GM18867 (cell line): ENCODE results near the gene THTPA.
"Not testable (repeated sequence)": the region's sequence is repeated elsewhere in the genome, so short reads cannot be mapped to it uniquely, and the experiment has no call there.

Experiments
- ATAC-seq: cut with Tn5 transposase; IDR thresholded peaks from one replicate; pipeline ENCODE4 v1.9.1; 2021; ENCODE audit warnings: mild to moderate bottlenecking, moderate library complexity; ENCODE audit not compliant: unreplicated experiment

THTPA gene

DNA sequence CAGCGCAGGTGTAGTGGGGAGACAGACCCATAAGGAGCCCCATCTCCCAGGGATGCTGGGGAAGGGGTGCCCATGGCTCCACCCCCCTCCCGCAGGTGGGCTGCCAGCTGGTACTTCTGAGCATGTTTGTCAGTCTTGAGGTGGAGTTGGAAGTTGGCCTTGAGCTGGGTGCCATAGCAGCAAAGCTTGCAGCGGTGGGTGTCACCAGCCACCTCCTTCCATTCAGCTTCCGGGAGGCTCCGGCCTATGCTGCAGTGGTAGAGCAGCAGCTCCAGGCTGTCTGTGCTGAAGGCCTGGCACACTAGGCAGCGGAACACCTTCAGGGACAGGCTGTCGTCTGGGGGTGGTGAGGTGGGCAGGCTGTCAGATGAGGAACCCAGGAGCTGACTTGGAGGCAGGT lies 23.4 kb upstream of the THTPA start:
- ATAC-seq, result no peak

DNA sequence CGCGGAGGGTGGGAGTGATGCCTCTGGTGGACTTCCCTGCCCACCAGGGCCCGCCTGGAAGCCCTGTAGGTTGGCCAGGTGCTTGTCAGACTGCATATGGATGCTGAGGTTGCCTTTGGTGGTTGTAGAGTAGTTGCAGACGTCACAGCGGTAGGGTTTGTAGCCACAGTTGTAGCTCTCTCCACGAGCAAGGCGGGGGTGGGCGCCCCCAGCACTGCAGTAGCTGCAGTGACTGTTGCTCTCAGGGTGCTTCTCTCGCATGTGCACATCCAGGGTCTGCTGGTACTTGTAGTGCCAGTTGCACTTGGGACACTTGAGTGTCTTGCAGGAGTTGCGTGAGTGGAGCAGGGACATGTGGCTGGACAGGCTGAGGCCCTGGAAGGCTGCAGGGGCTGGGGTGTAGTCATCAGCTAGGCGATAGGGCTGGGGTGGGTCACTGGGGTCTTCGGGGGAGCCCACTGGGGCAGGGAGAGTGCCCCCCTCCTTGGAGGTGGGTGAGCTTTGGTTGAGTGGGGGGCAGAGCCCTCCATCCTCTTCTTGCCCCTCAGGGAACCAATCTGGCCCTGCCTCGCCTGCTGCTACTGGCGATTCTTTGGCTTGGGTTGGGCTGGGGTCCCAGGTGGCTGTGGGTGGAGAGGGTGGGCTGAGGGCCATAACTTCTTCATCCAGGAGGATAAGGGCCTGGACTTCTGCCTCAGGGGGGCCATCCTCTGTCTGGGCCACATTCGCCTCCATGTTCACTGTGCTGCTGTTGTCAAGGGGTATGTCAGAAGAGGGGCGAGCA lies 22.2 kb upstream of the THTPA start:
- ATAC-seq, result no peak

DNA sequence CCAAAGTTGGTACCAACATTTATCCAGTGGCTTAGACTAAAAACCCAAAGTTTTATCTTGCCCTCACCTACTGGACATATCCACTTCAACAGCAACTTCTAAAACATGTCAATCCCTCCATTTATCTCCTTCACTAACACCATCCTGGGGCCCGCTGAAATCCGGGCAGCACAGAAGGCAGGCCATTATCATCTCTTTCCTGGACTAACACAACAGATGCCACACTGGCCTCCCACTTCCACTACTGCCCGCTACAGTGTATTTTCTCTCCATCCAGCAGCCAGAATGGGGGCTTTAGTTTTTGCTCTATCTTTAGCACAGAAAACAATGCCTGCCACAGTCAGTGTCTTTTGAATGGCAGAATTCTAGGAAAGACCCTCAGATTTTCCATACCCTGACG lies 20.1 kb upstream of the THTPA start:
- no peak for ATAC-seq

DNA sequence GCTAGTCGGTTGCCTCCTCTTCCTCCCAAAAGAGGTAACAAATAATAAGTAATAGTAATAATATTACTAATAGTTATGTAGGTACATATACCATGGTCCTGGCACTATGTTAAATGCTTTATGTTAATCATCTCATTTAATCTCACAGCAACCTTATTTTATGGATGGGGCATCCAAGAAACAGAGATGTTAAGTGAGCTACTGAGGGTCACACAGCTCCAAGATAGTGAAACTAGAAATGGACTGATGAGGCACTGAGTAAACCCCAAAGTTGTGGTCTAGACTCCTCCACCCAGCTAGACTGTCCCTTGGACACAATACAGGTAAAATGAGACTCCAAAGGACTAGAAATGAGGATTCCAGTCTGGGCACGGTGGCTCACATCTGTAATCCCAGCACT lies 19.6 kb upstream of the THTPA start:
- no peak for ATAC-seq

DNA sequence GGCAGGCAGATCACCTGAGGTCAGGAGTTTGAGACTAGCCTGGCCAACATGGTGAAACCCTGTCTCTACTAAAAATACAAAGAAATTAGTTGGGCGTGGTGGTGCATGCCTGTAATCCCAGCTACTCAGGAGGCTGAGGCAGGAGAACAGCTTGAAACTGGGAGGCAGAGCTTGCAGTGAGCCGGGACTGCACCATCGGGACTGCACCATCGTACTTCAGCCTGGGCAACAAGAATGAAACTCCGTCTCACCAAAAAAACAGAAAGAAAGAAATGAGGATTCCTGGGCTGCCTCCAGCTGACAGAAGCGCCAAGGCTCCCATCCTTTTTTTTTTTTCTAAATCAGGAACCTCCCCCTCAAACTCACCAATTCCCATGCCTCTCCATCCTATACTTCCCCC lies 19.2 kb upstream of the THTPA start:
- ATAC-seq, result not testable (repeated sequence)

DNA sequence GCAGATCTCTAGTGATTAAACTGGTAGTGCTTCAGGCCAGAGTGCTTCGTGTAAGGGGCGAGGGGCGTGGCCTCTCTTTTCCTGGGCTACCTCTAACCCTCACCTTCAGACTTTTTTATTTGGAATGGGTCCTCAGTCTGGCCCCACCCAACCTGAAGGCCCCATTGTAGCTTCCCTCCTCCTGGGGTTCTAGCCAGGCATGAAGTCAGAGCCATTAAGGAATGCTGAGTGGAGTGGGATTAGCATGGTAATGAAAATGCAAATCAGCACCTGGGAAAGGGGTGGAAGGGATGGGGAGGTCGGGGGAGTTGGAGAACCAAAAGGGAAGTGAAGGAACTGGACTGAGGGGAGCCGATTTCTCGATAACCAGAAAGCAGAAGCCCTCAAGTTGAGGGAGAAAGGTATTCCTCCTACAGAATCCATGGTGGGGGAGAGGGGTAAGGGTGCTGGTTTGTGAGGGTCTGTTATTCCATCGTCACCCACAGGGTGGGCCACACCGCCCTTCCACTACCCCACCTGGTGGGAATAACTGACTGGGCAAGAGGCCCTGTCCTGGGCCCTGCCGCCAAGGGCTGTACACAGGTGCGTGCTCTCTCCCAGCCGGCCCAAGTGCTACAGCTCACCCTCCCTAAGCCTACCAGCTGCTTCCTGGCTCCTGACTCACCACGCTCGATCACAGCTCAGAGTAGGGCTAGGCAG lies 18.6 kb upstream of the THTPA start:
- ATAC-seq, result no peak

DNA sequence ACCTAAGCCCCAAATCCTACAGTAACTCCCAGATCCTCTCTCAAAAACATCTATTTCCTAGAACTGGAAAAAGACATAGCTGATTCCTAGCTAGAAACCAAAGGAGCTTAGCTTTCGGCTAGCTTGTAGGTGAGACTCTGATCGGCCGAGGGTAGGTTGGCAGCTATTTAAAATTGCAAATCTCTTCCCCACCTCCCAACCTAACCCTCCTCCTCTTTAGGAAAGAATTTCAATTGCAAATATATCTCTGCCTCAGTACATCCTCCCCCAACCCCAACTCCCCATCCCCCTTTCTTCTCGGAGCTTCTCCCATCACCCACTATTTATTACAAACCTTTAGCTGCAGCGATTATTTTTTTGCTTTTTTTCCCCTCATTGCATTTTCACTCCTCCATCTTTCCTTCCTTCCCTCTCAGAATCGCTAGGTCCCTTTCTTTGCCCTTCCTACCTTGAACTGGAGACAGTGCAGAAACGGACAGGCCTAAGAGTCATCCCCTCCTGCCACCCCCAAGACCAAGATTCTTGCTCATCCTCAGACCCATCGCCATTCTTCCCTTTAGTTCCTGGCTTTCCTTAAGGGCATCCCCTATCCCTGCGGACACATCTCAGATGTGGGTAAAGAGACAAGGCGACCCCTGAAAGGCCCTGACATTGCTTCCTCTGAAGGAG lies 17.9 kb upstream of the THTPA start:
- no peak for ATAC-seq

DNA sequence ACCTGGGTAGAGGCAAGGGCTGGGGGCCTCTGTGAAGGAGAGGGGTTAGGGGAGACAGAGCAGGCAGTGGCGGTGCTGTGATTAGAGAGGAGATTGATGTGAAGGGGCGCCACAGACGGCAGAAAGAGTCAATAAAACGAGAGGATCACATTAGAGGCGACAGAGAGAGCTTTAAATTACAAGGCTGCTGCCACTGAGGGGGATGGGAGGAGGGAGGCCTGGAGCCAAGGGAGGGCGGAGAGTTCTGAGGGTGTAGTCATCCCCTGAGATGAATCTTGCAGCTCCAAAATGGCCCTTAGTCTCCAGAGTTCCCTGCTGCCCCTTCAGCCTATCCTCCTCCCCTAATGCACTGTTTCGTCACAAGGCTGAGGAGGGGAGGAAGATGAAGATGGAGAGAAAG lies 17.3 kb upstream of the THTPA start:
- no peak for ATAC-seq

DNA sequence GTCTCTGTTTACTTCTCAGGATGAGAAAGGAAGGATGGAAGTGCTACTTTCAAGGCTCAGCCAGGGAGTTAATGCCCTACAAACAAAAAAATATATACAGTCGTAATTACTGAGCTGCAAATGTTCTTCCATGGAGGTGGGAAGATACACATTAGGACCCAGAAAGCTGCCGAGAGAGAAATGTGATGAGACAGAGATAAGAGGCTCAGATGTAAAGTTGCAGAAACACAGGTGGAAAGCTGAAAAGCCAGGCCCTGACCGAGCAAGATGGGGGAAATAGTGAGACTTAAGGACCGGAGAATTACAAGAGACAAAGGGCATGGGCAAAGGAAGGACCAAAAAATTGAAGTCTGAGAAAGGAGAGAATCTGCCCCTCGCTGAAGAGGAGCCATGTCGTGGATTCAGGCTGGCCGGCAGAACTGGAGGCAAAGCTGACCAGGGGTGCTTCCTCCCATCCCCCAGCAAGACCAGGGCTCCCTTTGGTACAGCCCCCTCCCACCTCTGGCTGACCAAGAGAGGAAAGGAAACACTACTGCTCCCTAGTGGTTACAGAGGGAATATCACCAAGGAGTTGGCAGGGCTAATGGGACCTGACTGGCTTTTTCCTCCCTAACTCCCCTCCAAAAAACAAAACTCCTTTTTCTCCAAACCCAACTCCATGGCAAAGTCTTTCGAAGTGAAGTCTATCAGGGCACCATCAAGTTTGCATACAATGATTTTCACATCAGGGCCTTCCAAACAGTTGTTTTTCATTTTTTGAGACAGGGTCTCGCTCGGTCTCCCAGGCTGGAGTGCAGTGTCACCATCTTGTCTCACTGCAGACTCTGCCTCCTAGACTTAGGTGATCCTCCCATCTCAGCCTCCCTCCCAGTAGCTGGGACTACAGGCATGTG lies 16.6 kb upstream of the THTPA start:
- ATAC-seq, result peak; percentile 44

DNA sequence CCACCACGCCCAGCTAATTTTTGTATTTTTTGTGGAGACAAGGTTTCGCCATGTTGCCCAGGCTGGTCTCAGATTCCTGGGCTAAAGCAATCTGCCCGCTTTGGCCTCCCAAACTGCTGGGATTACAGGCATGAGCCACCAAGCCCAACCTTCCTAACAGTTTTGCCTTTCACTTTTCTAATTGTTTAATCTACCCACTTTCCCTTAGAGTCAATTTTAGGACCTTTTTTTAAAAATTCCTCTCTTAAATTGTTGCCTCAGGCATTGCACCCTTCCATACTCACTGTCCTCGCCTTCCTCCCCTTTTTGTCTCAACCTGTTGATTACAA lies 16.0 kb upstream of the THTPA start:
- no peak for ATAC-seq

DNA sequence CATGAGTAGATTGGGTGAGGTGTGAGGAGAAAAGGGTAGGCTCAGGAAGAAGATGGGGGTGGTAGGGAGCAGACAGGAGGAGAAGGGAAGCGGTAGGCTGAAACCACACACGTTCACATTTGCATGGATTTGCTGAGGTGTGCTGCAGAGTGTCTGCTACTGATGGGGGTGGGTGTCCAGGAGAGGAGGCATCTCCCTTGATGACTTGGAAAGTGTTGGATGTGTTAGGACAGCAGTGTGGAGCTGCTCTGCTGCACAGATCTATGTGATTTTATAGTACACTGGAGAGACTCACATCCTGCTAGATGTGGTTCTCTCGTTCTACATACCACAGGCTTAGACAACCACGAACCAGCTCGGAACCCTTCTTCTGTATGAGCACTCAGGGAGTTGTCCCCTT lies 13.8 kb upstream of the THTPA start:
- no peak for ATAC-seq

DNA sequence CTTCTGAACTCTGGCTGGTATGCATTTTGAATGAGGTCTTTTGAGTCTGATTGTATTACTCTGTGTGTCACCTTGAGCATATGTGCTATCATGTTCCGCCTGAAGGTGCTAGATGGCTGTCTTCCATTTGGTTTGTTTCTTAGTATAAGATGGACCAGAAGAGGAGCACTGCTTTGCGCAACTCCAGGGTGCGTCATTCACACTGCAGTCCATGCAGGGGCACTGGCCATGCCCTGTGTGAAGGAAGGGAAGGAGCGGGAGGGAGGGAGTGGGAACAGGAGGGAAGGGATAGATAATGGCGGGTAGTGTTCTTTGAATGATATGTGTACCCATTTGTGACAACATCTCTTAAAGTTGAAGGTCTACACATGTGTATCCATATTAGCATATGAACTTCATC lies 12.7 kb upstream of the THTPA start:
- ATAC-seq, result no peak

DNA sequence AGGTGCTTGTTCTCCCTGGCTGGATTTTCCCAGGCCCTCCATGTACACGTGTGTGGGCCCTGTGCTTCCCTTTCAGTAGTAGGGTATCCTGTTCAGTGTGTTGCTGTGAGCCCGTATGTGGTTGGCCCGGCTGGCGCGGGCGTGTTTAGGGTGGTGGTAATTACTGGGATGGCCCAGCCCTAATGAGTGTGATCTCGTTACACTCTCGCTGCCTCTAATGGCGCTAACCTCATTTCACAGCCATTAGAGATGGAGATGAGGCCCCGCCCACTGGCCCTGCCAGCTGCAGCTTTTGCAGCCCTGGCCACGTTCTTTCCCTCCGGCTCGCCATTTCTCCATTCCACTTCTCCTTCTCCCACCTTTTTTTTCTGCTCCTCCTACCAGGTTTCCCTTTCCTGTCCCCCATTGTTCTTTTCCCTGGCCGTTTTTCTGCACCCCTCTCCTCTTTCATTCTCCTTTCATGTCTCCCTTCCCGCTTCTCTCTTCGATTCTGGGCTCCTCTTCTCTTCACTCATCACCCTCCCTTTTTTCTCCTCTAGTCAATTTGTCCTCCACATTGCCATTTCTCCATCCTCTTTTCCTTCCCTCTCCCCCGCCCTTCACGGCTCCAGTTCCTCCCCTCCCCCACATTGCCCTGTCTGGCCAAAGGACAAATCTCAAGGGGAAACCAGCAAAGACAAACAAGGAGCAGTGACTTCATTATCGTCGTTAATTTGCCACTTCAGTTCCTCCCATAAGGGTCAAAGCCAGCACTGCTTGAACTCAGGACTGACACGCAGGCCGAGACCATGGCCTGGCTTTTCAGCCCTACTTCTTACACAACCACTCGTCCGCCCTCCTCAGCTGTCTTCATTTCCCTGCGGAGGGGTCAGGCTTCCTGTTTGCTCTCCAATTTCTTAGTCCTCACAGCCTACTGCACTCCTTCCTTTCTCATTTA lies 11.3 kb upstream of the THTPA start:
- no peak for ATAC-seq

DNA sequence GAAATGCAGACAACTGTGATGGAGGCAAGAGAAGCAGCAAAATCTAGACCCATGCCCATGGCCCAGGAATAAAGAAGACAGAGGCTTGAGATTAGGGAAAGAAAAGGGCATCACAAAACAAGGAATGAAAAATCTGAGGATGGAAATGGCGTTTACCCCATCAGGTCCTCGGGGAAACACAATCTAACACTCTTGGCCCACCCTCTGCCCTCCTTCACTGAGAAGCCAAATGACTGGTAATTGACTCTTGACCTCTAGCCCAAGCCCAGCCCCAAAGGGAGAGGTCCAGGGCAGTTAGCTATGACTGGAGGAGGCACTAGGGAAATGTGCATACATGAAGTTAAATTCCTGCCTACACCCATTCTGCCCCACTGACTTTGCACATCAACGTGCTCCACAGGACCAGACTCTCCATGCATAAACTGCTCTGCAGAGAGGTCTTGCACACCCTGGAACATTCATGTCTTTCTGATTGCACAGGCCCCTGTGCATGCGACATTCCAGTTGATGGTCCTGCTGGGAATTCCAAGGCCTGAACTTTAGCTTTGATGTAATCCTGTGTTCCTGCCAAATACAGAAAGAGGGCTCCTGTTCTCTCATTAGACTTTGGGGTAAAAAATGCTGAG lies 10.2 kb upstream of the THTPA start:
- no peak for ATAC-seq

DNA sequence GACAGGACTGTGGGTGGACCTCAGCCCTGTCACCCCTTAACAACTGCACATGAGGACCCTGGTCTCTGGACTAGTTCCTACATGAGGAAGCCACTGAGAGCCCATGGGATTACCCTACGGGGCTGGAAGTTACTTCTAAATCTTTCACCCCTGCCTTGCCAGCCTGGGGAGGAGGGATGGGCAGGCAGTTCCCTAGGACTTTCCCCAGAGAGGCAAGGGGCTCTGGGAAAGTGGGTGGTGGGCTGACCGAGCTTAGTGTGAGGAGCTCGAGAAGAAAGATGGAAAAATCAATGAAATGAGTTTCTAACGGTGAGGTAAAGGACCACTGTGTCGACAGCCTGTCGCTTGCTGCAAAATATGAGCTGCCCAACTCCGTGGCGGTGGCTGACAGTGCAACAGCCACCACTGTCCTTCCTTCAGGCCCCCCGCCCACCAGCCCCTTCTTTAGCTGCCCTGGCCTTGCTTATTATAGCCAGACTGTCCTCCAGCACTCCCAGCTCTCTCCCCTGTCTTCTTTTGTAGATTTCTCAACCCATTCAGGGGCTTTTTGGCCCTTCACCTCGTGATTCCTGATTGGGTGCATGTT lies 9.5 kb upstream of the THTPA start:
- no peak for ATAC-seq

DNA sequence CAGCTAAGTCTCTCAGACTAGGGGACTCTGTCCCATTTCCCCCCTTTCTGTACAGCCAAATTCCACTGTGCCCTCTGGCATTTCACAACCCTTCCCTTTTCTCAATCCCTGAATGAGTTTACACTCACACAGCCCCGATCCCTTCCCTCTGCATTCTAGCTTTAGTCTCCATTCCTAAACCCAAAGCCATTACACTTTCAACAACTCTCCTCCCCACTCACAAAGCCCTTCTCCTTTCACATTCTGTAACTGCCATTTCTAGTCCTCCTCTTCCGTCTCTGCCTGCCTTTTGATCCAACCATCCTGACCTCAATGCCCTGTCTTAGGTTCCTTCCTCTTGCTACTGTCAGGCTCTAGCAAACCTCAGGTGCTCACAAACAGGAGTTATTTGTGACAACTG lies 8.1 kb upstream of the THTPA start:
- ATAC-seq, result no peak

DNA sequence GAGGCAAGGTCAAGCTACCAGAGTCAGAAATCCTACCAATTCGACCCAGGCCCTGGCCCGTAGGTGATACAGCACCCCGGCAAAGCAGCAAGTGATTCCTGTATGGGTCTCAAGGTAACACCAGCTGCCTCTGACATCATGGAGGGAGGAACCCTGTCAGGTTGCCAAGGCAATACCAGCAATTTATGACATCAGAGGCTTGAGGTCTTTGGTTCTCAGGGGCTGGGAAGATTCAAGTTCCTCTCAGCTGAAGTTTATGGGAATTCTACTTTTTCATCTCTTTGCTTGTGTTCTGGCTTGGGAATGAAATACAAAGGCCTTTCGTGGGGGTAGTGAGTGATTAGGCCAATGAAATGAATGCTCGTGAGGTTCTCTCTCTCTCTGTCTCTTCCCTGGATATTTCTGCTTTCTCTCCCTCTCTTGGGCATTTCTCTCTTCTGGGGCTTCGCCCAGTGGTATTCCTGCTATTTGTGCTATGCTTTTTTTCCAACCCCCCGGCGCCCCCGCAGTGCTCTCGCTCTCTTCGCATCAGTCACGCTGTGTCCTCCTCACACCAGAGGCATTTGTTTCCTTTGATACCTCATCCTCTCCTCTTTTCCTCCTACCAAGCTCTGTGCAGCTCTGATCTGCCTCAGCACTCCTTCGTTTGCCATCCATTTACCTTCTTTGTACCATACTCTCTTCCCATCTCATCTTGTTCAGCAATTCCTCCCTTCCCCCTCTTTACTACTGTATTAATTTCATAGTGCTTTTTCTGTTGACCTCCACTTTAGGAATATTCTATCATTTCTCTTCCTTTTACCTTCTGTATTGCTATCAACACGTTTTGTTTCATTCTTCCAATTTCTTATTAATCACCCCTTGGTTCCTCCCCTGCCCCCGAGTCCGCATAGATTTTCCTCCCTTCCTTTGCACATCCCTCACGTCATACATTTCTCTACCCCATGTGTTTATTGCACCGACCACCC lies 7.4 kb upstream of the THTPA start:
- ATAC-seq, result no peak

DNA sequence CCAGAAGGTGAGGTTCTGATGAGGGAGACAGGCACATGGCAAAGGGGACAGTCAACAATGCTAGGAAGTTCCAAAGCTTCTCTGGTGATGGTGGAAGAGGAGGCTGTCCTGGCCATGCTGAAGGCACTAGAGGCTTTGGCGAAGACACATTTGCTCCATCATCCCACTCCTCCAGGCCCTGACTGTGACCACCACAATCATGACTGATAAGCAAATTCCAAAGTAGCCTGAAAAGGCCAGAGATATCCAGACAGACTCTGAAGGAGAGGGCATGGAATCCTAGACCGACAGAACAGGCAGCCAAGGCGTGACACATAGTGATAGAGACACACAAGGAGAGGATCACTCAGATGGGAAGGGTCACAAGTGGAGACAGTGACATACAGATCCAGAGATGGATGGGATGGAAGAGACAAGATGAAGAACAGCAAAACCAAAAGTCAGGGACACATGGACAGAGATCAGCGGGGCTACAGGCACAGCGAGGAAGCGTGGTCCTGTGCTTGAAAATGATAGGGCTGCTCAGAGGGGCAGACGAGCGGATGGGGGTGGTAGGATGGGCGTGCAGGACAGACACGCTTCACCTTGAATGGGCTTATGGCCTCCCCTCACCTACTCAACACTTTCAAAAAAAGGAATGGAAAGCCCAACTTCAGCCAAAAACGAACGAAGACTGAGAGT lies 5.8 kb upstream of the THTPA start:
- no peak for ATAC-seq
